Measurements from ENCODE around the gene ZNF253. TPM values are rescaled to one million over a fixed set of nuclear protein-coding genes. Genes with fewer than 3 reads are reported as not detected.

Gene ZNF253
- total RNA-seq, 1 experiment from 2014 or later, result 13.7 TPM

DNA sequence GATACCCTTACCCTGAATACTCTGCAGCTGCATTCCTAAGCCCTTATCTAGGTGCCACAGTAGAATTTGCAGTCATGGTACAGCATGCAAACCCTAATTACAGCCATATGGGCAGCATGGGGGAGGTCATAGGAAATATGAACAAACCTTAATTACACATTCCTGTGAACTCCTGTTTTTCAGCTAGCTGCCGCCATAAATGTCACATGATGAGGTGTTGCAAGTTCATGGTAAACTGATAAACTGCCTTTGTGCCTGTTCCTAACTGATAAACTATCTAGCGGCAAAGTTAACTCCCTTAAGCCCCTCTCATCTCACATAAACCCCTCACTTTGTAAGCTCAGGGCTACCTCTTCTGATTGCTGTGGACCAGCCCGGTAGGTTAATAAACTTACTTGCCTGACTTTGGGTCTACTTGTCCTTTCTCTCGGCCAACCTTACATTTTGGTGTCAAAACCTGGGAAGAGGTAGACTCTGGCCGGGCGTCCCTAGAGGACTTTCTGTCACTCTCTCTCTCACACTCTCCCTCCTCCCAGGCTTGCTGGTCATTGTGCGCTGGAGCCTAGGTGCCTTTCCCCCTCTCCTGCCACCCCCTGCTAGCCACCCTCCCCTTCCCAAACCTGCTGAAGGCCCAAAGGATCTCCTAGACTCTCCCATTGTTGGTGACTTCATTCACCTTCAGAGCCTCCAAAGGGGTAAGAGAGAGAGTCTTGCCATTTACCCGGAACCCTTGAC lies 78.3 kb downstream of the ZNF253 start:
- DNase-seq (ENCODE audit: low spot score), result no peak
- no TSS peak for BruUV-seq (replicated peaks)
- H3K36me3 ChIP-seq (ENCODE audit: insufficient read depth, low read length, poor library complexity, severe bottlenecking), result no peaks in the 10 kb centered on the region
- no peak overlapping the region for H3K4me3 ChIP-seq (ENCODE audit: low read depth, low read length, poor library complexity, severe bottlenecking)
- intact Hi-C loops (cut with micrococcal nuclease; ENCODE audit: unreplicated experiment), result no loop called here
- H3K27ac ChIP-seq (ENCODE audit: low read depth, low read length, poor library complexity, severe bottlenecking), result no peak overlapping the region
- TF ChIP-seq, protein P1, sequence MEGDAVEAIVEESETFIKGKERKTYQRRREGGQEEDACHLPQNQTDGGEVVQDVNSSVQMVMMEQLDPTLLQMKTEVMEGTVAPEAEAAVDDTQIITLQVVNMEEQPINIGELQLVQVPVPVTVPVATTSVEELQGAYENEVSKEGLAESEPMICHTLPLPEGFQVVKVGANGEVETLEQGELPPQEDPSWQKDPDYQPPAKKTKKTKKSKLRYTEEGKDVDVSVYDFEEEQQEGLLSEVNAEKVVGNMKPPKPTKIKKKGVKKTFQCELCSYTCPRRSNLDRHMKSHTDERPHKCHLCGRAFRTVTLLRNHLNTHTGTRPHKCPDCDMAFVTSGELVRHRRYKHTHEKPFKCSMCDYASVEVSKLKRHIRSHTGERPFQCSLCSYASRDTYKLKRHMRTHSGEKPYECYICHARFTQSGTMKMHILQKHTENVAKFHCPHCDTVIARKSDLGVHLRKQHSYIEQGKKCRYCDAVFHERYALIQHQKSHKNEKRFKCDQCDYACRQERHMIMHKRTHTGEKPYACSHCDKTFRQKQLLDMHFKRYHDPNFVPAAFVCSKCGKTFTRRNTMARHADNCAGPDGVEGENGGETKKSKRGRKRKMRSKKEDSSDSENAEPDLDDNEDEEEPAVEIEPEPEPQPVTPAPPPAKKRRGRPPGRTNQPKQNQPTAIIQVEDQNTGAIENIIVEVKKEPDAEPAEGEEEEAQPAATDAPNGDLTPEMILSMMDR (conservative IDR thresholded peaks at IDR 0.05; ENCODE audit: low read depth, low read length), result no peak
- TF ChIP-seq EZH2 (IDR thresholded peaks at IDR 0.05; ENCODE audit: borderline replicate concordance, low read depth, low read length, poor library complexity, severe bottlenecking), result no peak
- ChIA-PET POLR2A (ENCODE audit: low non-redundant PET) (no interaction called here), CTCF (no interaction called here)
- peaks cover 20% of the 10 kb centered on the region for H3K9me3 ChIP-seq (ENCODE audit: low read depth, low read length, poor library complexity, severe bottlenecking)
- H3K4me1 ChIP-seq (ENCODE audit: insufficient read depth, low read length, poor library complexity, severe bottlenecking), result no peaks in the 10 kb centered on the region
- no peaks in the 10 kb centered on the region for H3K27me3 ChIP-seq (replicated peaks; ENCODE audit: insufficient read depth, low read depth, low read length, poor library complexity)

Other genes starting within 250 kb of the ZNF253 start
- gene PBX4, start 247.2 kb upstream of the ZNF253 start, total RNA-seq (2021), result 3.1 and 4.6 TPM in 2 replicates
- 17.2 and 20.6 TPM in 2 replicates for gene LPAR2, start 237.7 kb upstream of the ZNF253 start, total RNA-seq (2021)
- gene GMIP, start 222.2 kb upstream of the ZNF253 start, total RNA-seq (2021), result 9.0 and 10.9 TPM in 2 replicates
- gene ATP13A1, start 202.2 kb upstream of the ZNF253 start, total RNA-seq (2021), result 88.1 and 94.4 TPM in 2 replicates
- 14.5 and 17.7 TPM in 2 replicates for gene ZNF101, start 197.0 kb upstream of the ZNF253 start, total RNA-seq (2021)
- 4.6 and 5.8 TPM in 2 replicates for gene ZNF14, start 132.8 kb upstream of the ZNF253 start, total RNA-seq (2021)
- gene ZNF506, start 44.1 kb upstream of the ZNF253 start, total RNA-seq (2021), result 13.7 and 14.7 TPM in 2 replicates
- 8.7 and 13.1 TPM in 2 replicates for gene ZNF93, start 35.1 kb downstream of the ZNF253 start, total RNA-seq (2021)
- not detected in 2 replicates for gene ZNF682, start 173.6 kb downstream of the ZNF253 start, total RNA-seq (2021)
- gene ZNF90, start 212.1 kb downstream of the ZNF253 start, total RNA-seq (2021), result 0.26 and 0.41 TPM in 2 replicates

All from A673 (cell line).